HTERT RPE-1 (cell line): ENCODE results near the gene EIF4E.

Experiments used
- in situ Hi-C: fragments of 300-500 bp; cut with MboI; formaldehyde crosslinking; loops from 4 replicates; pipeline ENCODE4 v1.14.3; 2020; ENCODE audit warnings: low sequenced_read_pairs

The EIF4E gene, protein sequence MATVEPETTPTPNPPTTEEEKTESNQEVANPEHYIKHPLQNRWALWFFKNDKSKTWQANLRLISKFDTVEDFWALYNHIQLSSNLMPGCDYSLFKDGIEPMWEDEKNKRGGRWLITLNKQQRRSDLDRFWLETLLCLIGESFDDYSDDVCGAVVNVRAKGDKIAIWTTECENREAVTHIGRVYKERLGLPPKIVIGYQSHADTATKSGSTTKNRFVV

GRCh38 chr4:98928505-98929340, at the start of gene EIF4E:
EIF4E (minus strand) TSS chr4:98929133; CDS start chr4:98929112, 21 bp downstream.
- in situ Hi-C loops: no loop called here

DNA sequence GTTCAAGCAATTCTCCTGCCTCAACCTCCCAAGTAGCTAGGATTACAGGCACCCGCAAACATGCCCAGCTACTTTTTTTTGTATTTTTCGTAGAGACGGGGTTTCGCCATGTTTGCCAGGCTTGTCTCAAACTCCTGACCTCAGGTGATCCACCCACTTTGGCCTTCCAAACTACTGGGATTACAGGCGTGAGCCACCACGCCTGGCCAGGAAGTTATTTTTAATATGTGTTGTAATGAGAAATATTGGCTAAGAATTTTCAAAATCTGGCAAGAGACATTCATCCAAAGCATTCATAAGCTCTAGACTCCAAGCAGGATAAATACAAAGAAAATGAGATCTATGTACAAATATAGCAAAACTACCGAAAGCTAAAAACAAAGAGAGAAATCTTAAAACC, 48.6 kb upstream of the EIF4E start:
- in situ Hi-C loops: no loop called here

GRCh38 chr4:98976716-98977115, 47.8 kb upstream of the EIF4E start:
- in situ Hi-C loops: no loop called here

- in situ Hi-C loops: no loop called here
Measured at GRCh38 chr4:98969878-98970785, 41.2 kb upstream of the EIF4E start.

- in situ Hi-C loops: no loop called here
Measured at GRCh38 chr4:98967786-98968329, 38.9 kb upstream of the EIF4E start.

DNA sequence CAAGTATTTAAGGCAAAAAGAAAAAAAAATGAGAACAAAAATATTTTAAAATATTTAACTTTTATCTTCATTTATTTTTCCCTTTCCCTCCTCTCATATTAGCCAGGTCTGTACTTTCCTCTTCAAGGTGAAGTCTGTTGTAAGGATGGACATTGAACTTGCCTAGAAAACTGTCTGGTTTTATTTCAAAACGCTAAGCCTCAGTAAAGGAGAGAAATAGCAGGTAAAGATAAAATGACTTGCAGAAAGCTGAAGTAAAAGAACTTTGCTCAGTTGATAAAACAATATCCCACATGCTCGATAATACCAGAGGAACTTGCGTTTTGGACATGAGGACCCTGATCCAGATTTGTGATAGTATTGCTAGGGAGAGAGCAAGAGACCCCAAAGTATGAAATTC, 38.0 kb upstream of the EIF4E start:
- in situ Hi-C loops: no loop called here

DNA sequence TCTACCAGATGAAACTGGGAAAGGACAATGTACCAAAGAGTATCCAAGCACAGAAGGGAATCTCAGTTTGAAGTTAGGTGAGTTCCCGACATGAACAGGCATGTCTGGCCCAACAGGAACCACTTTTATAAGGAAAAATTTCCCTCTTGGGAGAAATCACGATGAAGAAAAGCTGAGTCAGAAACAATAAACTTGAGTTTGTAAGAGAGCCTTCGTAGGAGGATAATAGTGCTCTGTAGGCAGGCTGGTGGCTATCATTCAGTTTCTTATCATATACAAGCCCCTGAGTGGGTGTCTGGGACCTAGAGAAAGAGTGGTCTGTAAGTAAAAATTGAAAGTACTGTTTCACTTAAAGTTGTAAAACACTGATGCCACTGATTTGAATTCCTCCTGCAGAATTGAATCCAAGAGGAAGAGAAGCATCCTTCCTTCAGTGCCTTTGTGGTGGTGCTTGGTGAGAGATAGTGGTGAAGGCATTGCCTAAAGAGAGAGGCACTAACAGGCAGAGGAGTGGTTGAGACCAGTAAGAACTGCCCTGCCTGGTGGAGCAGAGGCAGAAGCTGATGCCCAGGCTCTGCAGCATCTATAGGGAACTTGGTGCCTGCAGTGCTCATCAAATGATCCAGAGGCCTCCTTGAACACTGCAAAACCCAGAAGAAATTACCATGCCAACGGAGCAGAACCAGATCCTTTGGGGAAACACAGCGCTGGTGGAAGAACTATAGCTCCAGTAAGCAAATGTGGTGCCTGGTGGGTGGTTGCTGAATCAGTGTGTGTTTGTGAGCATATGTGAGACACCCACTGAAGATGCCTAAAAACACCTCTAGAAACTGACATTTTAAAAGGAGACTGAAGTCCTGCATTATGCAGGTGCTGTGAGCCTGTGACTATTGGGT, 34.9 kb upstream of the EIF4E start:
- in situ Hi-C loops: no loop called here

- in situ Hi-C loops: no loop called here
Measured at GRCh38 chr4:98961770-98962169, 32.8 kb upstream of the EIF4E start.

GRCh38 chr4:98959411-98959810, 30.5 kb upstream of the EIF4E start:
- in situ Hi-C loops: no loop called here

DNA sequence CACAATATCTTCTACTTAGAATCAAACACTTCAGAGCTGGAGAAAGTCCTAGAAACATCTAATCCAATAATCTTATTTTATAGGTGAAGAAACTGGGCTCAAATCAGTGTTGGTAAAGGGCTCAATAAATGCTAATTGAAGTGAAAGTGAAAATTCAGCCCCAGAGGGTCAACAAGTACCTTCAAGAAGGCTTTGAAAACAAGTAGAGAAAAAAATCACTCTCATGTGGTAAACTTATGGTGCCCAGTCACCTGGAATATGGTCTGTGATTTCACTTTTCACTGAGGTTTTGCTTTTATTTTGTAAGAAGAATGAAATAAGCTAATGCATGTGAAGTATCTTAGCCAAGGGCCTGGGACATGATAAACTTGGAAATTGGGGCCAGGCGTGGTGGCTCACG, 29.1 kb upstream of the EIF4E start:
- in situ Hi-C loops: no loop called here

DNA sequence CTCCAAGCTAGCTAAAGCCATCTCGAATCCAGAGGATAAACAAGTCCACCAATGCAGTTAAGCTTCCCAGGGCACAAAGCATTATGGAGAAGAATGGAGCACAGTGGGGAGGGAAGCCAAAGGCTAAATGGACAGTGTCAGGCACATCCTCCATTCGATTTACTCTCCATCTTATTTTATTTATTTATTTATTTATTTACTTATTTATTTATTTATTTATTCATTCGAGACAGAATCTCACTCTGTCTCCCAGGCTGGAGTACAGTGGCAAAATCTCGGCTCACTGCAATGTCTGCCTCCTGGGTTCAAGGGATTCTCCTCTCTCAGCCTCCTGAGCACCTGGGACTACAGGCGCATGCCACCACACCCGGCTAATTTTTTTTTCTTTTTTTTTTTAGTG, 26.3 kb upstream of the EIF4E start:
- in situ Hi-C loops: no loop called here

DNA sequence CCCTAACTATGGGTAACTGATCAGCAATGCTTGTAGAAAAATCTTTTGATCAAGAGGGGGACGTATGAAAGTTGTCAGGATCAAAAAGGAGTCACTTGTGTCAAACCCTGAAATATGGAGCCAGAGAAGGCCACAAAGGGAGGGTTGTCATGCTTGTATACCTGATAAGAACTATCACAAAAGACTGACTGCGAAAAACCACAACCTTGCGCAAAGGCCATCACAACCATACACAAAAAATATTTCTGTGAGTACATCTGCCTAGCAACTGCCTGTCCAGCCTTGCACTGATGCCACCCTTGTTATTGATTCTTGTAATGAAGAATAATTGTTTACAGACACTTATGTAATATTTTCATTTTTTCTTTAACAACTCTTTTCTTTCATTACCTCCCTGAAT, 22.8 kb upstream of the EIF4E start:
- in situ Hi-C loops: no loop called here

DNA sequence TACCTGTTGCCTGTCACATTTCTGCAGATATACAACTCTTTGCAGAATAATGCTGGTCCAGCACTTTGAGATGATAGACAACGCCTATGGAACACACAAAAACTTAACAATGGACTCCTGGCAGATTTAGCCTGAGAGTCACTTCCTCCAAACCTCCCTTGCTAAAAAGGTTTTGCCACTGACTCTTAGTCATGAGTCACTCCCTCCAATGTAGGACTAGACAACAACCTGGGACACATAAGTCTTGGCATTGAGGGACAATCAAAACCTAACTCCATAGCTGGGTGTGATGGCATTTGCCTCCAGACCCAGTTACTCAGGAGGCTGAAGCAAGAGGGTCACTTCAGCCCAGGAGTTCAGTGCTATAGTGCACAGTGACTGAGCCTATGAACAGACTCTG, 22.0 kb upstream of the EIF4E start:
- in situ Hi-C loops: no loop called here

DNA sequence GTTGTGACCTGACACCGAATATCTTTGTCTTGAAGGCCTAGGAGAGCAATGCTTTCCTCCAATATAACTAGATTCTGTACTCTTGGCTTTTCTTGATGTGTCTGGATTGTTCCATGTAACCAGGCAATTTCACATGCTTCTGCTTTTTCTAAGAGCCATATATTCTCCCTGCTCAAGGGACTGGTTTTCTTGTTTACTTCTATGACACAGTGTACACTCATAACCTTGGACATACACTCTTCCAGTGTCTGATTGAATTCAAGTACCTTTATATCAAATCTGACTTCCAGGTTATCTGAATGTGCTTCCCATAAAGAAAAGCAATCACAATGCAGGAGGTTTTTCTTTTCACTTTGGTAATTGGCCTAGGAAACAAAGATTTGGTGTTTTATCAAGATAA, 17.4 kb upstream of the EIF4E start:
- in situ Hi-C loops: no loop called here

DNA sequence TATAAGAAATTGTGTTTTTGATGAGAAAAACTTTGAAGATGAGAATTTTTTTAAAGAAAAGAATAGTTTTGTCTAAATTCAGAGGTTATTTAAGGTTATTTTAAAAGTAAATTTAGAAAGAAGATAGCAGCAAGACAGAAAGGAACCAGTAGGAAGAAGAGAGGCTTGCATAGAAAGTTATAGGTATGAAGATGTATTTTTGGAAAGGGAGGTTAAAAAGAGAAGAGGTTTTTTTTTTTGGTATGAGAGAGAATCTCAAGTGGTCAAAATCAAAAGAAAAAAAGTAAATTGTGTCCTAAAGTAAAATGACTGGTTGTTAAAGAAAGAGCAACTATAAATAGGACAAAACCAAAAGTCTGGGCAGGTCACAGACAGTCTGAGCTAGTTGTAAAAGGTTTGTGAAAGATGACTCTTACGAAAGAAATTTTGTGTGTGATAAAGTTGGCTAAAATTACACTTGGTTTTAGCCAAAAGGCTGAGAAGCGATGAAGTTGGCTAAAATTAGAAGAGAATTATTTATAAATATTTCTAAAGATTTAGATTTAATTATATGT, 16.4 kb upstream of the EIF4E start:
- in situ Hi-C loops: no loop called here

DNA sequence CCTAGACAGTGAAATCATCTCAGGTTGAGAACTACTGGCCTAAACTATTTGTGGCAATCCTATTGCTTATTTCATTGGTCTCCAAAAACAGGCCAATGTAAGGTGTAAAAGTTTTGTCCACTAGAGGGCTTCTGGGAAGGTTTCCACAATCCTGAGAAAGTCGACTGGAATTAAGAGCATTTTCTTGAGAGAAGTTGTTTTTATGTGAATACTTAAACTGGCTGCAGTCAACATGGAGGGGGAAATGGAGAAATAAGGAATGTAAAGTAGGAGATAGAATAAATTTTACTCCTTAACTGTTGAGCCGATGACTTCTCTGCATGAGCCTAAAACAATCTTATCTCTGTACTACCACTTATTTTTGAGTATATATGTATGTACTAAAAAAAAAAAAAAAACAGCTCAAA, 11.0 kb upstream of the EIF4E start:
- in situ Hi-C loops: no loop called here

GRCh38 chr4:98939438-98939837, 10.5 kb upstream of the EIF4E start:
- in situ Hi-C loops: no loop called here

GRCh38 chr4:98937986-98938720, 9.2 kb upstream of the EIF4E start:
- in situ Hi-C loops: no loop called here

DNA sequence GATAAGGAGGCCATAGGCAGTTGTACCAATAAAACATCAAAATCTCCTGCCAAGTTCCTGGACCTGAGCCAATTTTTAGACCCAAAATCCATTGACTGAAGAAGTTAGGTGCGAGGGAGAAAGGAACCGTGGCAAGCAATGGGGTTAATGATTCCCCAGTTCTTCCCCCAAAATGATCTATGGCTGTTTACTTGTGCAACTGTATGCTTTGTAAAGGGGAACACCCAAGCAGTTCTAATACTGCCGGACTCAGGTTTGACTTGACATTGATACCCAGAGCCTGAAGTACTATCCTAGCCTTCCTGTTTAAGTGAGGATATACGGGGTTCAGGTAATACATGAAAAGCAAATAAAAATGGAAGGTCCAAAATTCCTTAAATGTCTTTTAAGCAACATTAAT, 6.7 kb upstream of the EIF4E start:
- in situ Hi-C loops: no loop called here
